ENCODE results near the gene LYSMD1.
A peak's percentile ranks its signal among the peaks of the same experiment; 100 is the strongest.

LYSMD1 gene

GRCh38 chr1:151175041-151175741 lies 9.5 kb upstream of the LYSMD1 start:
- DNase-seq: no peak

GRCh38 chr1:151171190-151171589 lies 5.5 kb upstream of the LYSMD1 start:
- DNase-seq: no peak

- no peak for DNase-seq
These were observed 1.4 kb upstream of the LYSMD1 start for GRCh38 chr1:151167116-151167515.

- peak; percentile 17 for DNase-seq
These were observed 829 bp upstream of the LYSMD1 start for GRCh38 chr1:151166505-151166956.

- no peak for DNase-seq
These were observed 393 bp downstream of the LYSMD1 start for GRCh38 chr1:151165281-151165737.

- DNase-seq: no peak
These were observed 896 bp downstream of the LYSMD1 start for GRCh38 chr1:151164732-151165280.

GRCh38 chr1:151159373-151159772 lies 6.3 kb downstream of the LYSMD1 start:
- no peak for DNase-seq

- DNase-seq: no peak
These were observed 6.9 kb downstream of the LYSMD1 start for GRCh38 chr1:151158751-151159251.

GRCh38 chr1:151158326-151158725 lies 7.4 kb downstream of the LYSMD1 start:
- DNase-seq: no peak

- DNase-seq: no peak
These were observed 8.6 kb downstream of the LYSMD1 start for GRCh38 chr1:151157067-151157531.

- no peak for DNase-seq
These were observed 9.2 kb downstream of the LYSMD1 start, which contains the start of gene TNFAIP8L2 for GRCh38 chr1:151156515-151156819. TSS of gene TNFAIP8L2 (plus strand) at chr1:151156649. CDS start at chr1:151158698, 2,049 bp downstream.

- DNase-seq: no peak
These were observed 18.0 kb downstream of the LYSMD1 start for GRCh38 chr1:151147665-151148064.

- no peak for DNase-seq
These were observed 18.6 kb downstream of the LYSMD1 start for GRCh38 chr1:151147132-151147503.

GRCh38 chr1:151146412-151147131 lies 19.1 kb downstream of the LYSMD1 start, which contains the start of gene SEMA6C:
TSS of gene SEMA6C (minus strand) at chr1:151146631. CDS start at chr1:151142621, 4,010 bp downstream.
- DNase-seq: peak; percentile 78

- DNase-seq: no peak
These were observed 19.7 kb downstream of the LYSMD1 start for GRCh38 chr1:151146072-151146411.

GRCh38 chr1:151145304-151146071 lies 20.2 kb downstream of the LYSMD1 start:
- DNase-seq: peak; percentile 35

- no peak for DNase-seq
These were observed 21.0 kb downstream of the LYSMD1 start for GRCh38 chr1:151144474-151145303.

- DNase-seq: no peak
These were observed 21.7 kb downstream of the LYSMD1 start for GRCh38 chr1:151143986-151144385.

- DNase-seq: no peak
These were observed 22.7 kb downstream of the LYSMD1 start for GRCh38 chr1:151143057-151143435.

- DNase-seq: no peak
These were observed 23.2 kb downstream of the LYSMD1 start for GRCh38 chr1:151142411-151143056.

GRCh38 chr1:151137789-151138188 lies 27.9 kb downstream of the LYSMD1 start:
- DNase-seq: no peak
